ENCODE results near the gene STK32C. TPM values are rescaled to one million over a fixed set of nuclear protein-coding genes. Genes with fewer than 3 reads are reported as not detected.

Gene STK32C
- total RNA-seq, 1 donor from 2014 or later: 12.5 TPM

DNA sequence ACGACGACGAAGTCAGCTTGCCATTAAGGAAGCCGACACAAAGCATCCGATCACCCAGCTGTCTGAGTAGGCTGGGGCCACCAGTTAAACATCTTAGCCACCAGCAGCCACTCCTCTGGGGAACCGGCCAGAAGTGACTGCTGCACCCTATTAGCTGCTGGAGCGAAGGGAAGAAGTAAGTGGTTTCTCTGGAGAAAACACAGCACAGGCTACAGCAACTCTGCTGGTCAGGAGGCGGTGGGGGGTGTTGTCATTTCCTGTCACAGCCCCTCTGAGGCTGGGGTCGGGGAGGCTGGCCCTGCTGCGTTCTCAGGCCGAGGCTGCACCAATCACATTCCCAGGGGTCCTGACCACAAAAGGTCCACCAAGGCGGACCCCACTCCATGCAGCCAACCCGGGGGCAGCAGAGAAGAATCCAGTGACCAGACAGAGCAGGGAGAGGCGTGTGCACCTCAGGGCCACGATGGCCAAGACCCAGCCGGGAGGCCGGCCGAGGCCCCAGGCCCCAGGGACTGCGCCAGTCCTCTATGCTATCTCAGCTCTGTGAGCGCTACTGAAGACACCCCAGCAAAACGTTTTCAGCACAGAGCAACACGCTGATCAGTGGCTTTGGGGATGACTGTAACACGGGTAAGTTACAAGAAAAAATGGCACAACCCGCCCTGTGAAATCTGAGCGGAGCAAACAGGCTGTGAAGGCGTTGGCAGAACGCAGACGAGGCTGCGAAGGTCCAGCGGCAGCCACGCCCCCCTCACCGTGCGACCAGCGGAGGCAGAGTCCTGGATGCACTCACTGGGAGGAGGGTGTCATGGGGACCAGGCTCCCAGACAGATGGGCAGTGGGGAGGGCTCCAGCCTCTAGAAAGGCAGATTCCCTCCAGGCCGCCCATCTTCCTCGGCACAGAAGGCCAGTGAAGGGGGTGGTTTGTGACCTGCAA lies 24.8 kb downstream of the STK32C start:
- DNase-seq (ENCODE audit: low read depth, low spot score): no peak

DNA sequence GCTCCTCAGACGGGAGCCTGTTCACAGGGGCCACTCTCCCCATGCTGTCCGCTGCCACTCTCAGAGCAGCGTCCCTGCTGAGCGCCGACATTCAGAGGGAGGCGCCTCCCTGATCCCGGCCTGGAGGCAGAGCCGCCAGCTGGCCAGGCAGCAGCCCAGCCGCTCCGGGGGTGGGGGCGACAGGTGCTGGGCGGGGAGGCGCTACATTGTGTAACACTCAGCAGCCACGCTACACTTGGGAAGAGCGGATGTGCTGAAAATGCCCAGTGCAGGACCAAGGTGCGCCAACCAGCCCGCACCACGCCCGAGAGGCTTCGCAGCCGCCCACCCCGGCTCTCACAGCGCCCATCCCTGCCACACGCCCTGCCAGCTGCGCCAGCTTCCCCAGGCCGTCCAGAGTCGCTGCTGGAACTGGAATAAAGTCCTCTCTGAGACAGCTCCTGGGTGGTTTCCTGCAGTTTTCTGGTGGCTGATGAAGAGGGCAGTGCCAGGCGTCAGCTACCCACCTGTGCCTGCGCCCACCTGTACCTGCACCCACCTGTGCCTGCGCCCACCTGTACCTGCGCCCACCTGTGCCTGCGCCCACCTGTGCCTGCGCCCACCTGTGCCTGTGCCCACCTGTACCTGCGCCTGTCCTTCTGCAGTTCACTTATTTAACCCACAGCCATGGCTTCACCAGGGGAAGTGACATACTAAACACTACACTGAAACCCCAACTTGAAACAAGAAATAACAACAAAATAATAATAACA lies 25.7 kb downstream of the STK32C start:
- DNase-seq (ENCODE audit: low read depth, low spot score): no peak

DNA sequence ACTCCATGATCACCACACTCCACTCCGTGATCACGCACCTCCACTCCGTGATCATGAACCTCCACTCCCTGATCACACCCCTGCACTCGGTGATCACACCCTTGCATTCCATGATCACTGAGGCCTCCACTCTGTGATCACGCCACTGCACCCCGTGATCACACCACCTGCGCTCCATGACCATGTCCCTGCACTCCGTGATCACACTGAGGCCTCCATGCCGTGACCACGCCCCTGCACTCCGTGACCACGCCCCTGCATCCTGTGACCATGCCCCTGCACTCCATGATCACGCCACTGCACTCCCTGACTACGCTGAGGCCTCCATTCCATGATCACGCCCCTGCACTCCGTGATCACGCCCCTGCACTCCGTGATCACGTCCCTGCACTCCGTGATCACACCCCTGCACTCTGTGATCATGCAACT lies 27.1 kb downstream of the STK32C start:
- DNase-seq (ENCODE audit: low read depth, low spot score): no peak

DNA sequence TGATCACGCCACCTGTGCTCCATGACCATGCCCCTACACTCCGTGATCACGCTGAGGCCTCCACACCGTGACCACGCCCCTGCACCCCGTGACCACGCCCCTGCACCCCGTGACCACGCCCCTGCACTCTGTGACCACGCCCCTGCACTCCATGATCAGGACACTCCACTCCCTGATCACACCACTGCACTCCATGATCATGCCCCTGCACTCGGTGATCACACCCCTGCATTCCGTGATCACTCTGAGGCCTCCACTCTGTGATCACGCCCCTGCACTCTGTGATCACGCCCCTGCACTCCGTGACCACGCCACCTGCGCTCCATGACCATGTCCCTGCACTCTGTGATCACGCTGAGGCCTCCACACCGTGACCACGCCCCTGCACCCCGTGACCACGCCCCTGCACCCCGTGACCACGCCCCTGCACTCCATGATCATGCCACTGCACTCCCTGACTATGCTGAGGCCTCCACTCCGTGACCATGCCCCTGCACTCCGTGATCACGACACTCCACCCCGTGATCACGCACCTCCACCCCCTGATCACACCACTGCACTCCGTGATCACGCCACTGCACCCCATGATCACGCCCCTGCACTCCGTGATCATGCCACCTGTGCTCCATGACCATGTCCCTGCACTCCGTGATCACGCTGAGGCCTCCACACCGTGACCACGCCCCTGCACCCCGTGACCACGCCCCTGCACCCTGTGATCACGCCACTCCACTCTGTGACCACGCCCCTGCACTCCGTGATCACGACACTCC lies 27.7 kb downstream of the STK32C start:
- no peak for DNase-seq (ENCODE audit: low read depth, low spot score)

DNA sequence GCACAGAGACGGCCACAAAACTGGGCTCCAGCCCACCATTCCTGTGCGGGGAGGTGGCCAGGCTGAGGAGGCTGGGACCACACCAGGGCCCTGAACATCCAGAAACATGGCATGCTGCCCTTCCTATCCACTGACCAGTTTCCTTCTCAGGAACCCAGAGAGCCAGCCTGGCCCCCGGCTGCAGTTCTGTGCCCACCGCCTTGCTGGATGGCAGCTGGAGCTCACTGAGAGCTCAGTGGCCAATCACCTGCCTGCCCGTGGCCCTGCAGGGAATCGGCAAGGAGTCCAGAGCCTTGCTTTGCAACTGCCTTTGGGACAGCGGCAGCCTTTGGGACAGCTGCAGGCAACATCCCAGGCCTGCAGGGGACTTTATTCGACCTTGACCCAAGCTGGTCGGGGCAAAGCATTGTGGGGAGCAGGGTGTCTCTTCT lies 30.4 kb downstream of the STK32C start:
- DNase-seq (ENCODE audit: low read depth, low spot score): no peak

DNA sequence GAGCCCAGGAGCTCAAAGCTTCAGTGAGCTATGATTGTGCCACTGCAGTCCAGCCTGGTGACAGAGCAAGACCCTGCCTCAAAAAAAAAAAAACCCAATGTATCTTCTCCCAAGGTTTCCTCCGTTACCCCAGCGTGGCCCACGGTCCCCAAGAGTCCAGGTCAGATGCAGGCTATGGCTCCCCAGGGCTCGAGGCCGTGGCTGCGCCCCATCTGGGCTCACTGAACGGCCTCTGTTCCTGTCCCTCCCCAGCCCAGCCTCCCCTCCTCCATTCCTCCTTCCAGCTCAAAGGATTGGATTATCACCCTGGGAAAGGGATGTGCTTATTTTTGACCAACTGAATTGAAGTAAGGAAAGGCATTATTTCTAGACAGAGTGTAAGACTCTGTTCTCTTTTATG lies 31.0 kb downstream of the STK32C start:
- DNase-seq (ENCODE audit: low read depth, low spot score): no peak

DNA sequence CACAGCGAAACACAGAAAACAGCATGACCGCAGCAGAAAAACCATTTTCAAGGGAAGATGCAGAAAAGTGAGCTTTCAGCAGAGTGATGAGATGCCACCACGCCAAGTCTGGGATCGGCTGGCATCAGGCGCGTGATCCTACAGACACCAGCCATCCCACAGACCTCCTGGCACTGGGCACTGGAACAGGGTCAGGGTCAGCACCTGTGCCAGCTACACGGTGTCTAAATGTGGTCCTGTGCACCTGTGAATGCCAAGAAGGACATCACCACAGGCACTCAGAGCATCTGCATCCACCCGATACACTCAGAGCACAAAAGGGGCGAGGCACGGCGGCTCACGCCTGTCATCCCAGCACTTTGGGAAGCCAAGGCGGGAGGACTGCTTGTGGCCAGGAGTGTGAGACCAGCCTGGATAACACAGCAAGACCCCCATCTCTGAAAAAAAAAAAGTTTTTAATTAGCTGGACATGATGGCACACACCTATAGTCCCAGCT lies 31.5 kb downstream of the STK32C start:
- no peak for DNase-seq (ENCODE audit: low read depth, low spot score)

DNA sequence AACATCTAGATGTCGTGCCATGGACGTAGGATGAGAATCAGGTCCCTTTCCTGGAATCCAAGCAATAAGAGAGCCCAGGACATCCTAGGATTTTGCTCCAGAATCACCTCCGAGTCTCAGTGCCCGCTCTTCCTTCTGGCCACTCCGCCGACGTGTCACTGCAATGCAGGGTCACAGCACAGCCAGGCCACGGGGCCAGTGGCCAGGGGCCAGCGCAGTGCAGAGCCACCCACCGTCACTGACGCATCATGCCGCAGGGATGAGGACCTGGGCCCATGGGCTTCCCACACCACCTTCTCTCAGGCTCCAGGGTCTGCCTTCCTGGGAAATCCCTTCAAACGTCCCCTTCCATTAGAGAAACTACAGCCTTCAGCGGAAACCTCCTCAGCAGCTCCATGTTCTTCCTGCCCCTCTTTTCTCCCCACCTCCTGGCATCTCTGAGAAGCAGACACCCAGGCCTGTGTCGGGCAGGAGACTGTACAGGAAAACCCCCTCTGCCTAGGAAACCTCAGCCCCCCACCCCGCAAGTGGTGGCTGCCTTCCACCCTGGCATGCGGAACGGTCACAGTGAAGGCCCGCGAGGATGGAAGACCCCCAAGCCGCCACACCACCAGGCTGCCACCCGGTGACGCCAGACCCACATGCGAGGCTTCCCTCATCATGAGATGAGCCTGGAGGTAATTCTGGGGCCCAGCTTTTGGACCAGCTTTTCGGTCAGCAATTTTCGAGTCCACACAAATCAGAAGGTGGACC lies 32.1 kb downstream of the STK32C start:
- DNase-seq (ENCODE audit: low read depth, low spot score): no peak

DNA sequence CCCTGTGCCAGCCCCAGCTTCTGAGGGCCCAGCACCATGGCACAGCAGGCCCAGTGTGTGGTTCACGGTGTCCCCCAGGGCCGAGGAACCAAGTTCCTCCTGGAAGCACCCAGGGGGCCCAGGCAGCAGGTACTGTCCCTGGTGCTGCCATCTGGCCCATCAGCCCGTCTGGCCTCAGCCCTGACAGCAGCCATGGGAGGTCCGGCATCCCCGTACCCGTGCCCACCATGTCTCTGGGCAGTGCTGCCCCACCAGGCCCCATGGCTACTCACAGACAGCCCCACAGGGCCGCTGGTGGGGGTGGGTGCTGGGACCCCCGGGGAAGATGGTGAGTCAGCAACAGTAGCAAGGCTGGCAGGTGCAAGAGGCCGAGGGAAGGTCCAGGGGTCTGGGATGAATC lies 32.8 kb downstream of the STK32C start:
- no peak for DNase-seq (ENCODE audit: low read depth, low spot score)

DNA sequence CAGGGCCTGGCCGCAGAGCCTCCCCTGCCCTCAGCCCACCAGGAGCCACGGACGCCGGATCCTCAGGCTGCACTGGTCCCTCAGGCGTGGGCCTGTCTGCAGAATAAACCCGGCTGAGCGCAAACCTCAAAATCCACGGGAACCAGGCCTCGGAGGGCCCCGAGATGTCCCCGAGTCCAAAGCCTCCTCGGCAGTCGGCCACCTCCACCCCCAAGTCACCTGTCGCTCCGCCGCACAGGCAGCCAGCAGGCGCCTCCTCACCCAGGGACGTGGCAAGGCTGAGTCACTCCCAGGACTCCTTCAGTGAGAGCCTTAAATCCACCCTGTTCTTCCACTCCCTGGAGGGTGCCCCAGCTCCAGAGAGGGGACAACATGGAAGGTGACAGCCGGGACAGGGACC lies 33.2 kb downstream of the STK32C start:
- DNase-seq (ENCODE audit: low read depth, low spot score): no peak

DNA sequence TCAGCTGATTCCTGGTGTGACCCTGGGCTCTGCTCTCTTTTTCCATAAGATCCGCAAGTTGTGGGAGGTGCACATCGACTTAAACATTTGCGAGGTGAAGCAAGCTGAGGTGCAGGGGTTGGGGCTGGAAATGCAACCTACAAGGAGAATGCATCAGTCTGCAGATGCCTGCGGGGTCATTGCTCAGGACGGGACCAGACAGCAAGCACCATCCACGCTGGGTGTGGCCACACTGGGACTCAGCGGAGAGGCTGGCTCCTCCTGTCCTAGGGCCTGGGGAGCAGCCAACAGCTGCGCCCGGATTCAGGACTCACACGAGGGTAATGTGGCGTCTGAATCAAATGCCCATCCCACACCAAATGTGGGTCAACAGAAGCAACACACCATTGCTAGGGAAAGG lies 33.8 kb downstream of the STK32C start:
- DNase-seq (ENCODE audit: low read depth, low spot score): no peak

DNA sequence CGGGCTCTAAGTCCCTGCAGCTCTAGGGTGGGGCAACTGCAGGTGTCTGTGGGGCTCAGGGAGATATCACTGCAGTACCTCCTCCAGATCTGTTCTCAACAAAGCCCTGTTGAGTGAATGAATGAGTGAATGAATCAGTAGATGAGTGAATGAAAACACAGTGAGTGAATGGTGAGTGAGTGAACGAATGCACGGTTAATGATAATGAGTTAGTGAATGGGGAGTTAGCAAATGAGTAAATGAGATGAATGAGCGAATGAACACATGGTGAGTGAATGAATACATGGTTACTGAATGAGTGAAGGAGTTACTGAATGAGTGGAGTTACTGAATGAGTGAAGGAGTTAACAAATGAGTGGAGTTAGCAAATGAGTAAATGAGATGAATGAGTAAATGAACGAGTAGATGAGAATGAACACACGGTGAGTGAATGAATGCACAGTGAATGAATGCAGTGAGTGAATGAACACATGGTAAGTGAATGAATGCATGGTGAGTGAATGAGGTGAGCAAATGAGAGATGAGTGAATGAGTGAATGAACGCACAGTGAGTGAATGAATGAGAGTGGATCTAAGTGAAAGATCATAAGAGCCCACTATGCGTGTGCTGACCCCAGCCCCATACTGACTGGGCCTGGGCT lies 34.3 kb downstream of the STK32C start:
- no peak for DNase-seq (ENCODE audit: low read depth, low spot score)

DNA sequence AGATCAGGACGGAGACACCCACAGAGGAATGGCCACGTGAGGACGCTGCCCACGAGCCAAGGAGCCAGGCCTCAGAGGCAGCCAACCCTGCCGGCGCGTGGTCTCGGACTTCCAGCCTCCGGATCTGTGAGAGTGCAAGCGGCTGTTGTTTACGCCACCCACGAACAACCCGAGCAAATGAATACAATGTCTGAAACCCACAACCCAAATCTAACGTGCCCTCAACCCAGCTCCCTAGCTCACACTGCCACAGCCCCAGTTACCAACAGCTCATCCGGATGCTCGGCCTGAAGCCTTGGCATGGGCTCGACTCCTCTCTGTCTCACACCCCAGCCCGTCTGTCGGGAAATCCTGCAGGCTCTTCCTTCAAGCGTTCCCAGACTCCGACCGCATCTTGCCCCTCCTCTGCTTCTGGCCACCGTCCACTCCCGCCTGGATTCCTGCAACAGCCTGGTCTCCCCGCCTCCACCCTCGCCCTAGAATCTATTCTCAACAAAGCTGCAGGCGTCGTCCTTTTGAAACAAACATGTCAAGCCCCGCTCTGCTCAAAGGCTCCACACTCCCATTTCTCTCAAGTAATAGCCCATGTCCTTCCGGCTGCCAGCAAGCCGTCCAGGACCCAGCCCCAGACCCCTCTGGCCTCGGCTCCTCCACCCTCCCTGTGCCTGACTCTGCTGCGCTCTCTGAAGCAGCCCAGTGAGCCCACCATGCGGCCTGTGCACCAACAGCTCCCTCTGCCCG lies 35.3 kb downstream of the STK32C start:
- DNase-seq (ENCODE audit: low read depth, low spot score): no peak

DNA sequence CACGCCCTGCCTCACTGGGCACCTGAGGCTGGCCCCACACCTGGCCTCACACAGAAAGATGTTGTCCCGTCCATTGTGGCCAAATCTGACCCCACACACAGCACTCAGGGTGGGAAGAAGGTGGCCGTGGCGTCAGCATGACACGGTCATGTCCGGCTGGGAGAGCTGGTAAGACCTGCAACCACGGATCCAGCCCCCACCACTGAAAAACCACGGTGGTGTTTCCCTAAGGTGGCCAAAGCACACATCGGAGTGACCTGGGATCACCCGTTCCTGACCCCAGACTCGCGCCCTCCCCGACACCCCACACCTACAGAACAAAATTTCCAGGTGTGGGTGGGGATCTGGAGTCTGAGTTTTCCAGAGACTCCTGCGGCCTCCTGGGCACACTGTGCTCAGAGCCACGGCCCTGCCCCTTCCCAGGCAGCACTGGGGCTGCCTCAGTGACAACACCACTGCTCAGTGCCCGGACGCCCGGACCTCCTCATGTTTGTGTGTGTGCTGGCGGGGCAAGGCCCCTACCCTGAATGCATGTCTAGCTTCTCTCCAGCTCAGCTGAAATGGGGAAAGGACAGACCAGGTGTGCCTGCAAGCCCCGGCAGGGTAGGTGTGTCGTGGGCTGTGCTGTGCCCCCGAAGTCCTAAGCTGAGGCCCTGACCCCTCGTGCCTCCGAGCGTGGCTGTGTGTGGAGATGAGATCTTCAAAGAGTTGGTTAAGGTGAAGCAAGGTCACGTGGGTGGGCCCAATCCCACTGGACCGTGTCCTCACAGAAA lies 36.1 kb downstream of the STK32C start:
- DNase-seq (ENCODE audit: low read depth, low spot score): no peak

DNA sequence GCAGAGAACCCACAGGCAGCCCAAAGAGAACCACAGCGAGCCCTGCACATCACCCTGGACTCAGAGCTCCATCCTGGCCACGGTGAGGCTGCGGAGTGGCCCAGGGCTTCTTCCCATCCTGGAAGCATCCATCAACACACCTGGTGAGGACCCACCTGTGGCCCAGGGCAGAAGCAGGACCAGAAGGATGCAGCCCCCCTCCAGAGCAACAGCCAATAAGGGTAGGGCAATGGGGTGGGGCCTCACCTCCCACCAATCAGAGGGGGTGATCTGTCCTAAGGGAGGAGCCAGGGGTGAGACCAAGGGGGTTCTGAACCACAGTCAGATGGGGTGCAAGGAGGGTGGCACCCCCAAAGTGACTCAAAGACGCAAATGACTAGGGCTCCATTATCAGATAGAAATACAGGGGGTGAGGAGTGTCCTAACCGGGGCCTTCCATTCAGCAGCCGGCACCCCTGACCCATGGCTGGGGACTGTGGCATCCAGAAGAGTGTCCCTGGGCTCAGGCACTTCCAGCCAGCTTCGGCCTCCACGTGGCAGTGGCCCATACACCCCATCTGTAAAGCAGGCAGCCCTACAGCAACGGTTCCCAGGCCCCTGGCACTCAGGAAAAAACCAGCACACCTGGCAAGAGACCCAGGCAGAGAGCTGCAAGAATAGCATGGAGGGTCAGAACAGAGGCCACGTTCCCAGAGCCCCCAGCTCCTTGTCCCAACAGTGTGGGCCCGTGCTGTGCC lies 36.9 kb downstream of the STK32C start:
- DNase-seq (ENCODE audit: low read depth, low spot score): no peak

DNA sequence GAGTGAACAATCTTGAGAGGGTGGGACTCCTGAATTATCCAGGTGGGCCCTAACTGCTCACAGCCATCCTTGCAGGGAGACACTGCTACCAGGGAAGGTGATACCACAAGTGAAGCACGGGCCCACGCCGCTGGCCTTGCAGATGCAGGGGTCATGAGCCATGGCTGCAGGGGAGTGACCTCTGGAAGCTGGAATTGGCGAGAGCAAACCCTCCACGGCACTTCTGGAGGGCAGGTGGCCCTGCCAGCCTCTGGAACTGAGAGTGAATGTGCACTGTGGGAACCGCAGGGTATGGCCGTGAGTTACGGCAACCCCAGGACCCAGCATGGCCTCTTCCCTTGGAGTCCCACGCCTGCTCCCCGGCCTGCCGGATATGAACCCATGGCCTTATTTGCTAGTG lies 37.5 kb downstream of the STK32C start:
- DNase-seq (ENCODE audit: low read depth, low spot score): no peak

DNA sequence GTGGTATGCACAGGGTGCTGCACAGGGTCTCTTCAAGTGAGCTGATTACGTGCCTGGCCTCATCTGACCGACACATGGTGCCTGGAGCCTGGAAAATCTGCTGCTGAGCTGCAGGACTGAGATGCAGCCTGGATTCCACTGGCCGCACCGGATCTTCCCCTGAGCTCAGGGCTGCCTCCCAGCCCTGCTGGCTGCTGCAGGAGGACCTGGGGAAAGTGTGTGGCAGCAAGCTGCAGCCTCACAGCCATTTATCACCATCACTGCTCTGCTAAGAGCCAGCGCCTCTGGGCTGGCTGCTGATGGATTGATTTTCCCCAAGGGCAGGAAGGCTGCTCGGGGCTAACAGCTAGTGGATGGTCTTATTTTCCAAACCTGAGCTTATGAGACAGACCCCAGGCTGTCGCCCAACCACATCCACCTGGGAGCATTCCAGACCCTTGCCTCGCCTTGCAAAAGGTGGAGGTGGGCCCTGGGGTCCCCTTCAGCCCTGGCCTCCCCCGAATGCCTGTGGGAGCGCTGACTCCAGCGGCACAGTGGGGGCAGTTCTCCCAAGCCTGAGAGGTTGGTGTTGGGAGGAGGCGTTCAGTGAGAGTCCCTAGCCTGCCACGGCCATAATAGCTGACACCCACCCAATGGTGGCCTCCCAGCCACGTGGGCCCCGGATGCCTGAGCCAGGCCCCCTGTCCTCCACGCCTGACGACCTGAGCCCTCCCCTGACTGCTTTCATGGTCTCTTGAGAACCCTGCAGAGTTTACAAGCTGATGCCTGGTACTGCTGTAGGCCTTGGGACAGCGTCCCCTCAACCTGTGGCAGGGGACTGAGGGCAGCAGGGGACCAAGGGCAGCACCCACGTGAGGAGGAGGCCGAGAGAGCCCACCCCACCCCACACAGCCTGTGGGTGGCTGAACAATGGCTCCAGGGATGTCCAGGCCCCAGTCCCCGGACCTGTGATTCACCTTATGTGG lies 38.2 kb downstream of the STK32C start:
- no peak for DNase-seq (ENCODE audit: low read depth, low spot score)

Data from pulmonary artery endothelial cell (primary cell).